ENCODE data around the gene GOLGA8J.
"Not testable (repeated sequence)": the region's sequence is repeated elsewhere in the genome, so short reads cannot be mapped to it uniquely, and the experiment has no call there.

GOLGA8J gene

DNA sequence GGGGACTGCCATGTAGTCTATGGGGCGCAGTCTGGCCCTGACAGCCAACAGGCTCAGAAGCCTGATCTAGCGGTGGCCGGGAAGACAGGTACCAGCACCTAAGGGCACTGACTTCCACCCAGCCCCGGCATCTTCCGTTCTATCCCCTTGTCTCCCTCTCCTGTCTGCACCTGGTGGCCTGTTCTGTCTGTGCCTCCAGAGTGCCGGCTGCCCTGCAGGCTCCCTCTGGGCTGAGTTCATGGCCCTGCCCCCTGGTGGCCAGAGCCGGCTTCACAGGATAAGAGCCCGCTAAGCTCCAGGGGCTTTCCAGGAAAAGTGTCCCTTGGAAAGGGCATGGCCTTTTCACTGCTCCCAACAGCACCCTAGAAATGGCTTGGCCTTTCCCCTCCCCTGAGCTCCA lies 15.1 kb downstream of the GOLGA8J start:
- DNase-seq: not testable (repeated sequence)

DNA sequence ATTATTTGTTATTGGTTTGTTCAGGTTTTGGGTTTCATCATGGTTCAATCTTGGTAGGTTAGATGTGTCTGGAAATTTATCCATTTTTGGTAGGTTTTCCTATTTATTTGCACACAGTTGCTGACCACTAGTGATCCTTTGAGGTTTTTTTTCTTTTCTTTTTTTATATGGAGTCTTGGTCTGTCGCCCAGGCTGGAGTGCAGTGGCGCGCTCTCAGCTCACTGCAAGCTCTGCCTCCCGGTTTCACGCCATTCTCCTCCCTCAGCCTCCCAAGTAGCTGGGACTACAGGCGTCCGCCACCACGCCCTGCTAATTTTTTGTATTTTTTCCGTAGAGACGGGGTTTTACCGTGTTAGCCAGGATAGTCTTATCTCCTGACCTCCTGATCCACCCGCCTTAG lies 20.1 kb downstream of the GOLGA8J start:
- DNase-seq: not testable (repeated sequence)

- not testable (repeated sequence) for DNase-seq
Measured at GRCh38 chr15:30103941-30104507, 21.3 kb downstream of the GOLGA8J start.

DNA sequence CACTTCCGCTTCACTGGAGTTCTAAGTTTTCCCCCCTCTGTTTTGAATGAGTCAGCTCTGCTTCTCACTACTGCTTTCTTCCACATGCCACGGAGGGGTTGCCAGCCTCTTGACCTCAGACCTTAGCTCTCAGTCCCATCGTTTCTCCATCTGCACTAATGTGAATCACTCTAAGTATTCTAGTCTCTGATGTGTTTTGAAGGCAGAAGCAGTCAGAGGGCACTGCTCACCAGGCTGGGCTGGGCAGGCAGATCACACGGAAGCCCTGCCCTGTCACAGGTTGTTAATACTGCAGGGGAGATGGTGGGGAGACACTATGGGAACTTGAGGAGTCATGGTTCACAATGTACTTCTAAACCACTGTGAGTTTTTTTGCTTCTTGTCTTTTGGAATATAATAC lies 27.8 kb downstream of the GOLGA8J start:
- DNase-seq: not testable (repeated sequence)

DNA sequence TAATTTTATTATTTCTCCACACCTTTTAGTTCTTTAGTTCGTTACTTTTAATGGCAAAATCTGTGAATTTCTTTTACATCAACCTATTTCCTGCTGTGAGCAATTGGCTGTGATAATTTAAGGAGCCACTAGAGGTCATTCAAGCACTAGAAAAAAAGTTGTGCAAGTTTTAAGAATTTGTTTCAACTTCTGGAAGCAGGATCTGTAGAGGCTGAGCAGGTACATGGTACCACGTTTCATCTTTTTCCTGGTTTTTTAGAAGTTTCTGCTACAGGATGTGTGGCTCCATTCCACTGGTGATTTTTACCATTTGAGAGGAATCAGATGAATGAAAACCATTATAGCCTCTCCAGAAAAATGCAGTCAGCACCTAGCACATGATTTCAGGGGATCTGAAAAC lies 47.3 kb downstream of the GOLGA8J start:
- not testable (repeated sequence) for DNase-seq

- not testable (repeated sequence) for DNase-seq
Measured at GRCh38 chr15:30134751-30135150, 52.0 kb downstream of the GOLGA8J start, which contains the start of gene GOLGA8T. Gene GOLGA8T, plus strand, starts transcription at chr15:30135051. Its CDS starts 98 bp downstream, at chr15:30135149.

All from DMS153 (cell line).